HL-60 (cell line): ENCODE measurements around the gene CDC42.

Experiments
- TF ChIP-seq, protein P1 (sequence below): IDR thresholded peaks from one replicate; pipeline ENCODE4 v1.5.1; 2011; ENCODE audit warnings: low read length, control low read depth, inconsistent platforms; ENCODE audit not compliant: insufficient read depth
- TF ChIP-seq, protein P2 (sequence below): IDR thresholded peaks from 2 replicates; pipeline ENCODE4 v1.6.1; 2012; ENCODE audit warnings: low read depth; ENCODE audit not compliant: insufficient replicate concordance

DNA sequence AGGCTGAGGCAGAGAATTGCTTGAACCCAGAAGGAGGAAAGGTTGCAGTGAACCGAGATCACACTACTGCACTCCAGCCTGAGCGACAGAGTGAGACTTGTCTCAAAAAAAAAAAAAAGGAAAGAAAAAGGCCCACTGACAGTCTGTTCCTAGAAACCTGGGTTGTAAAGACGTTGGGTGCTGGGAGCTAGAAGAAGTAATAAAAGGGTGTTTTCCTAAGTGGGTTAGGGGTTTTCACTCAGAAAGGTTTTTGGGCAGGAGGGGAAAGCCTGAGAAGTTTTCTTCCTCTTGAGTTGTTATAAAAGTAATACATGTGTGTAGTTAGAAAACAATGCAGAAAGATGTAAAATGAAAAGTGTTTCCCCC is 25.6 kb upstream of the CDC42 start:
- TF ChIP-seq, protein P1, sequence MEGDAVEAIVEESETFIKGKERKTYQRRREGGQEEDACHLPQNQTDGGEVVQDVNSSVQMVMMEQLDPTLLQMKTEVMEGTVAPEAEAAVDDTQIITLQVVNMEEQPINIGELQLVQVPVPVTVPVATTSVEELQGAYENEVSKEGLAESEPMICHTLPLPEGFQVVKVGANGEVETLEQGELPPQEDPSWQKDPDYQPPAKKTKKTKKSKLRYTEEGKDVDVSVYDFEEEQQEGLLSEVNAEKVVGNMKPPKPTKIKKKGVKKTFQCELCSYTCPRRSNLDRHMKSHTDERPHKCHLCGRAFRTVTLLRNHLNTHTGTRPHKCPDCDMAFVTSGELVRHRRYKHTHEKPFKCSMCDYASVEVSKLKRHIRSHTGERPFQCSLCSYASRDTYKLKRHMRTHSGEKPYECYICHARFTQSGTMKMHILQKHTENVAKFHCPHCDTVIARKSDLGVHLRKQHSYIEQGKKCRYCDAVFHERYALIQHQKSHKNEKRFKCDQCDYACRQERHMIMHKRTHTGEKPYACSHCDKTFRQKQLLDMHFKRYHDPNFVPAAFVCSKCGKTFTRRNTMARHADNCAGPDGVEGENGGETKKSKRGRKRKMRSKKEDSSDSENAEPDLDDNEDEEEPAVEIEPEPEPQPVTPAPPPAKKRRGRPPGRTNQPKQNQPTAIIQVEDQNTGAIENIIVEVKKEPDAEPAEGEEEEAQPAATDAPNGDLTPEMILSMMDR: no peak
- TF ChIP-seq, protein P2, sequence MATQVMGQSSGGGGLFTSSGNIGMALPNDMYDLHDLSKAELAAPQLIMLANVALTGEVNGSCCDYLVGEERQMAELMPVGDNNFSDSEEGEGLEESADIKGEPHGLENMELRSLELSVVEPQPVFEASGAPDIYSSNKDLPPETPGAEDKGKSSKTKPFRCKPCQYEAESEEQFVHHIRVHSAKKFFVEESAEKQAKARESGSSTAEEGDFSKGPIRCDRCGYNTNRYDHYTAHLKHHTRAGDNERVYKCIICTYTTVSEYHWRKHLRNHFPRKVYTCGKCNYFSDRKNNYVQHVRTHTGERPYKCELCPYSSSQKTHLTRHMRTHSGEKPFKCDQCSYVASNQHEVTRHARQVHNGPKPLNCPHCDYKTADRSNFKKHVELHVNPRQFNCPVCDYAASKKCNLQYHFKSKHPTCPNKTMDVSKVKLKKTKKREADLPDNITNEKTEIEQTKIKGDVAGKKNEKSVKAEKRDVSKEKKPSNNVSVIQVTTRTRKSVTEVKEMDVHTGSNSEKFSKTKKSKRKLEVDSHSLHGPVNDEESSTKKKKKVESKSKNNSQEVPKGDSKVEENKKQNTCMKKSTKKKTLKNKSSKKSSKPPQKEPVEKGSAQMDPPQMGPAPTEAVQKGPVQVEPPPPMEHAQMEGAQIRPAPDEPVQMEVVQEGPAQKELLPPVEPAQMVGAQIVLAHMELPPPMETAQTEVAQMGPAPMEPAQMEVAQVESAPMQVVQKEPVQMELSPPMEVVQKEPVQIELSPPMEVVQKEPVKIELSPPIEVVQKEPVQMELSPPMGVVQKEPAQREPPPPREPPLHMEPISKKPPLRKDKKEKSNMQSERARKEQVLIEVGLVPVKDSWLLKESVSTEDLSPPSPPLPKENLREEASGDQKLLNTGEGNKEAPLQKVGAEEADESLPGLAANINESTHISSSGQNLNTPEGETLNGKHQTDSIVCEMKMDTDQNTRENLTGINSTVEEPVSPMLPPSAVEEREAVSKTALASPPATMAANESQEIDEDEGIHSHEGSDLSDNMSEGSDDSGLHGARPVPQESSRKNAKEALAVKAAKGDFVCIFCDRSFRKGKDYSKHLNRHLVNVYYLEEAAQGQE: no peak
